ENCODE data around the gene CD99.
A peak's percentile ranks its signal among the peaks of the same experiment; 100 is the strongest.

CD99 gene

DNA sequence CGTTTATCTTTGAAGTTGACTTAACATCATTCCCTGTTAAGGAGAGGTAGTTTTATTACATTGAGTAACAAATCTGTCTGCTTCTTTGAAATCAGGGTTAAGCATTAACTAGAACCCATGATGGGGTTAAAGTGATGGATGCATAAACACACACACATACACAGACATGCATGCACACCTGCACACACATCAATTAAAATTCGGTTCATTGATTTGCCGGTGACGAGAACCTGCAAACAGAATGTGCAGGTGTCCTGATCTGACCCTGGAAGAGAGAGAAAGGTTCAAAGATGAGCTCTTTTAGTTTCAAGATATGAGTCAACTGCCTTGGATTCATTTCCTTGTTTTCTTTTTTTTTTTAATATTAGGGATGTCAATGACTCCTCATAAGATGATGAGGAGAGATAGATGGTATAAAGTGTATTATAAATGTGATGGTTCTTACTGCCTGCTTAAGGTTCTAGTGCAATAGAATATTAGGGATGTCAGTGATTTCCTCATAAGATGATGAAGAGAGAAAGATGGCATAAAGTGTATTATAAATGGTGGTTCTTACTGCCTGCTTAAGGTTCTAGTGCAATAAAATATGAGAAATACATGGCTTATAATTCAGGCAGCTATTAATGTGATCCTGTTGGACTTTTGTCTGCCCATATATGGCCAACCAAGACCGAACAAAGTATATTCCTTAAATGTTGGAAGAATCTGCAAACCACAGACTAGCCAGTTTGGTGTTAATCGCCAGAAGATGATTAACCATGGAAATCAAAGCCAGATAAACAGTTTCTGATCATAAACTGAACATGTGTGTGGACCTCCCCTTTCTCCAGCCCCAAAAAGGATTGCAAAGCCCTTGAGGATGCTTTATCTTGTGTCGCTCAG lies 14.1 kb upstream of the CD99 start:
- DNase-seq: no peak

DNA sequence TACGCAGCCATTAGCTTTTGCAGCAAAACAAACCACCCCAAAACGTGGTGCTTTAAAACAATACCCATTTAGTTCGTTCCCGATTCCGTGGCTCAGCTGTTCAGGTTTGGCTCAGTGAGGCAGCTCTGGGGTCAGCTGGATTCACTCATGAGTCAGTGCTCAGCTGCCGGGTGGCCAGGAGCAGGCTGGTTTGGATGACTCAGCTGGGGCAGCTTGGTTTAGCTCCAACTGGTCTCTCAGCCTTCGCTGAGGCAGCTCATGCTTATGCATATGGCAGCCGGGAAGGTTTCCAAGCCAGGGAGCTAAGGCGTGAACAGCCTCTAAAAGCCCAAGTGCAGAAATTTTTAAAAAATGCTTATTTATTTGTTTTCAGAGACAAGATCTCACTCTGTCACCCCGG lies 13.3 kb upstream of the CD99 start:
- no peak for DNase-seq

DNA sequence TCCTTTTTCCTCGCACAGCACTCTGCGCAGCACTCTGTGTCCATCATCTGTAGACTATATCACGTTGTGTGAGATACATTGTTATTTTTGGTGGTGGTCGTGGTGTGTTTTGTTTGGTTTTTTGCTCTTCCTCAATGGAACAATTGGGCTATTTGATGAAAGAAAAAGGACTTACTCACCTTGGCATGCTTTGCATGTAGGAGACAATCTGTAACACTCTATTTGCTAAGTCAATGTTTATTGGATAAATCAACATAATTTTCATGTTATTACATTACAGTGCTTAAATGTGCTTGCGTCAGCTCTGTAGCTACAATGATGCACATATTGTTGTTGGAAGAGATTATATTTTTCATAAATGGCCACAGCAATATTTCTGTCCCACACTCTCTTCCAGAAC lies 12.5 kb upstream of the CD99 start:
- no peak for DNase-seq

DNA sequence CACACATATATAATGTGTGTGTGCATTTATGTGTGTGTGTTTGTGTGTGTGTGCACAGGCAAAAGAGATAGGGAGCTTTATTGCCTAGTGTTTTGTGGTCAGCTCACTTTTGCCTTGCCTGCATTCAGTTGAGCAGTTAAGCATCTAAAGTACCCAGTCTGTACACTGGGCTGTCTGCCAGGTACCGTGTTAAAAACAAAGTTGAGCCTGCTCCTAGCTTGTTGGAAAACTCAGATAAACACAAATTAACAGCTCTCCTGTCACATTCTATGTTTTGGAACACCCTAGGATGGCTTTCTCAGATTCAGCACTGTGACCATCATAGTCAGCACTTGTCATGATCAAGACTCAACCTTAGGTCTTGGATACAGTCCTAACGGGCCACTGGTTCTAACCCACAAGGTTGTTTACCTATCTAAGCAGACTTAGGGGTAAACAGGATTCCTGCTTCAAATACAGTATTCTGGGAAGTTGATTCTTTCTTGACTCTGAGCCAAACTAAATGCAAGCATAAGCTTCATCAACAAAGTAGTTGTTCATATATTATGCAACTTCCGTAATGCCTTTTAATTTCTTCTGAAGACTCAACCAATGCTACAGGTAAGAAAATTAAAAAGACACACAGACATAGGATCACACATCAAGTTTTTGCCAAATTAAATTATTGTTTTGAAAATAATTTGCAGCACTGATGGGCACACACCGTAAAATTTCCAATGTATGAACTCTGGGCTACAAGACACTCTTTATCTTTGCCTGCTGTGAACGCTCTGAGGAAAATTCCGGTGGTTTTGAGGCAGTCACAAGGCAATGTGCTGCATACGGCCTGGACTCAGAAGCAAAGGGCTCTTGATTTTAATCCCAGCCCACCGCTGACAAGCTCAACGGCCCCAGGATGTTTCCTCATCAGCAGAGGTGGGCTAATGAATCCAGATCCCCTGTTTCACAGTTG lies 11.3 kb upstream of the CD99 start:
- DNase-seq: no peak

DNA sequence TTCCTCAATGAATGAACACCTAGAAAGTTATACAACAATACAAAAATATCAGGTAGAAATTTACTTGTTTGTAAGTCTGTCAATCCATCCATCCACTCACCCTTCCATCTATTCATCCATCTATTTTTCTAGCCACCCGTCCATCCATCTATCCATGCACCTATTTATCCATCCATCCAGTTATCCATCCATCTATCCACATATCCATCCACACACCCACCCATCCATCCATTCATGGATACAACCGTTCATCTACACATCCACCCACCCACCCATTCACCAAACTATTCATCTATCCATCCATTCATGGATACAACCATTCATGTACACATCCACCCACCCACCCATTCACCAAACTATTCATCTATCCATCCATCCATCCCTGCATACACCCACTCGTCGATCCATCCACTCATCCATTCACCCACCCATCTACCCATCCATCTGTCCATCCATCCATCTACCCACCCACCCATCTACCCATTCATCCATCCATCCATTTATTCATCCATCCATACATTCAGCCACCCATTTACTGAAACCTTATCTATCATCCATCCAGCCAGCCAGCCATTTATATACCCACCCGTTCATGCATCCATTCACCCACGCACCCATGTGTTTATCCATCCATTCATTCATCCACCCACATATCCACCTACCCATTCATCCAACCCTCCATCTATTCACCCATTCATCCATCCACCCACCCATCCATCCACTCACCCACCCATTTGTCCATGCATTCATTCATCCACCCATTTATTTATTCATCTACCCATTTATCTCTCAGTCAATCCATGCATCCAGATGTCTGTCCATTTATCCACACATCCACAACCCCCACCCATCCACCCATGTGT lies 10.4 kb upstream of the CD99 start:
- DNase-seq: no peak

DNA sequence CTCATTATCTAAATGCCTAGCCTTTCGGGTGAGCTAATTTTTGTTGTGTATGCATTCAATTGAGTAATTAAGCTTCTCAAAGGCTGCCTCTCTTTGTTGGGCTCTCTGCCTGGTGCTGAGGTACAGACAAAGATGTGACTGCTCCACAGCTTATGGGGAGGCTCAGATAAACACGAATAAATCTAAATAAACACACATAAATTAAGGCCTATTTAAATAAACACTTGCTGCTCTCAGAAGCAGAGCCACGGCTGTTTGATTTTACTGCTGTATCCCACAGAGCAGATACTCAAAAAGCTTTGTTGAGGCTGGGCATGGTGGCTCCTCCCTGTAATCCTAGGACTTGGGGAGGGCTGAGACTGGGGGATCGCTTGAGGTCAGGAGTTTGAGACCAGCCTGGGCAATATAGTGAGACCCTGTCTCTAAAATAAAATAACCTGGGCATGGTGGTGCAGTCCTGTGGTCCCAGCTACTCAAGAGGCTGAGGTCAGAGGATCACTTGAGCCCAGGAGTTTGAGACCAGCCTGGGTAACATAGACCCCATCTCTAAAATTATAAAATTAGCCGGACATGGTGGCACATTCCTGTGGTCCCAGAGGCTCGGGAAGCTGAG lies 8.4 kb upstream of the CD99 start:
- no peak for DNase-seq

DNA sequence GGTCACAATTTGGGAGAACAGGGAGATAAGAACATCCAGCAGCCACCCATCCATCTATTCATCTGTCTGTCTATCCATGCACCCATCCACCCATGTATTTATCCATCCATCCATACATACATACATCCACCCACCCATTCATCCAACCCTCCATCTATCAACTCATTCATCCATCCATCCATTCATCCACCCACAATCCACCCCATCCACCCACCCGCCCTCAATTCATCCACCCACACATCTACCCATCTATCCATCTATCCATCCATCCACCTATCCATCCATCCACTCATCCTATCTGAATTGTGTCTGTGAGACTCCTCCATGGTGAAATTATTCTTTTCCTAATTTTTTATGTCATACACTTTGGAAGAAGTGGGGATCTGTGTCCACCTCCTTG lies 6.8 kb upstream of the CD99 start:
- no peak for DNase-seq

DNA sequence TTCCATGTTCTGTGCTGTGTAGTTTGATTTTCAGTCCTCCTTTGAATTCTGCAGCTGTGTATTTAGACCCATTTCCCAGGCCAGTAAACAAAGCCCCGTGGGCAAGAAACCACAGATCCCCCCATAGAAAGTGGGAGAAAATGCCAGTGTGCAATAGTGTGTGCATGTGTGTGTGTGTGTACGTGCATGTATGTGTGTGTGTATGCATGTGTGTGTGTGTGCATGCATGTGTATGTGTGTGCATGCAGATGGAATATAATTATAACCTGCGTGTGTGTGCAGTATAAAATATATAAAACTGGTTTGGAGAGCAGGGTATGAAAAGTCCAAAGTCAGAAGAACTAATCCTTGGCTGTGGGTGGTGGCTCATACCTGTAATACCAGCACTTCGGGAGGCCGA lies 5.2 kb upstream of the CD99 start:
- DNase-seq: no peak

DNA sequence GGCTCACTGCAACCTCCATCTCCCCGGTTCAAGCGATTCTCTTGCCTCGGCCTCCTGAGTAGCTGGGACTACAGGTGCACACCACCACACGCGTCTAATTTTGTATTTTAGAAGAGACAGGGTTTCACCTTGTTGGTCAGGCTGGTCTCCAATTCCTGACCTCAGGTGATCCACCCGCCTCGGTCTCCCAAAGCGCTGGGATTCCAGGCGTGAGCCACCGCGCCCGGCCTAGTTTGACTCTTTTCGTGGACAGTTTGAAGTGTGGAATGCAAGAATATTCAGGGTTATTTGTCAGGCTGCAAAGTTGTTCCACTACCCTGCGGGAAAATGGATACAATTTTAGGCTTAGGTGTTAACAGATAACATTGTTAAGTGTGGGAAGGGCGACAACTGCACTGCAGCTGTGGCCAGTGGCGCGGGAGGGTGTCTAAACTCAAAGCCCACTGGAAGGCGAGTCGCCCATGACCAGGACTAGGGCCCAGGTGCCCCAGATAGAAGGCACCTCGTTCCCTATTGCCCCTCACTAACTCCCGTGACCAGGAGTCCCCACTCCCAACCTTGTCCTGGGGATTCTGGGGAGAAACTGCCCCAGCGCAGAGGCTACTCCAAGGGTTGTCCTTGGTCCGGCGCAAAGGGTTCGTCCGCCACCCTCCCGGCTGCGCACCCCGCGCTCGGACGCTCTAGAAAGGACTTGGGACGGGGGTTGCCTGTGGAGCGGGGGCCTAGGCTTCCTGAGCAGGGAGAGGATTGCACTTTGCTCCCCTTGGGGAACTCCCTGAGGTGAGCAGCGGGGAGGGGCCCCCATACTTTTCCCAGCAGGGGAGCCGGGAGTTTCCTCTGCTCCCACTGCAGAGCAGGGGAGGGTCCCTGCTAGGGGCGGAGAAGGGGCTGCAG lies 1.1 kb upstream of the CD99 start:
- no peak for DNase-seq

DNA sequence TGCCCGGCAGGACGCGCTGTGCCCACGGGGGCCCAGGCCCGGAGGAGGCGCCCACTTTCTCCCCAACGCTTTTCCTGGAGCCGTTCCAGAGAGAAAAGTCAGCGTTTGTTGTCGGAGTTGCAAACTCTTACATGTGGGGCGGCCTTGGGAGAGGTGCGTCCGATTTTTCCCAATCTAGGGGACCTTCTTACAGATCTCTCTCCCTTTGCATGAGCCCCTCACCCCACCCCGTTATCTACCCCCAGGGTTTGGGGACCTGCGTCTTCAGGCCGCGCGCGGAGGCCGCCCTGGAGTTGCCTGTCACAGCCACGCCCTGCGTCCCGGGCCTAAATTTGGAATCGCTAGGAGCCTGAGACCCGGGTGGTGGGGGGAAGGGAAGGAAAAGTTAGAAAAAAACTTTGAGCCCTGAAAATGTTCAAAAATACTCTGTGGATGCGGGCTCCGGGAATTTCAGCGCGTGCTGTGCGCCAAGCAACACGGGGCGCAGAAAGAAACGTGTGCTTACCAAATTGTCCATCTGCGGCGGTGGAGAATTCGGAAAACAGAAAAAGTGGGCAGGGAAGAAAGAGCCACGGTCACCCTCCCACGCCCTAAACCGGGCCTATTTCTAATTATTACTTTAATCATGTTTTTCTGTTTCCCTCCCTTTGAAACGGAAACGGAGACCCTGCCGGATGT lies 587 bp downstream of the CD99 start:
- DNase-seq: peak in 1 of 5 experiments; percentile 64

DNA sequence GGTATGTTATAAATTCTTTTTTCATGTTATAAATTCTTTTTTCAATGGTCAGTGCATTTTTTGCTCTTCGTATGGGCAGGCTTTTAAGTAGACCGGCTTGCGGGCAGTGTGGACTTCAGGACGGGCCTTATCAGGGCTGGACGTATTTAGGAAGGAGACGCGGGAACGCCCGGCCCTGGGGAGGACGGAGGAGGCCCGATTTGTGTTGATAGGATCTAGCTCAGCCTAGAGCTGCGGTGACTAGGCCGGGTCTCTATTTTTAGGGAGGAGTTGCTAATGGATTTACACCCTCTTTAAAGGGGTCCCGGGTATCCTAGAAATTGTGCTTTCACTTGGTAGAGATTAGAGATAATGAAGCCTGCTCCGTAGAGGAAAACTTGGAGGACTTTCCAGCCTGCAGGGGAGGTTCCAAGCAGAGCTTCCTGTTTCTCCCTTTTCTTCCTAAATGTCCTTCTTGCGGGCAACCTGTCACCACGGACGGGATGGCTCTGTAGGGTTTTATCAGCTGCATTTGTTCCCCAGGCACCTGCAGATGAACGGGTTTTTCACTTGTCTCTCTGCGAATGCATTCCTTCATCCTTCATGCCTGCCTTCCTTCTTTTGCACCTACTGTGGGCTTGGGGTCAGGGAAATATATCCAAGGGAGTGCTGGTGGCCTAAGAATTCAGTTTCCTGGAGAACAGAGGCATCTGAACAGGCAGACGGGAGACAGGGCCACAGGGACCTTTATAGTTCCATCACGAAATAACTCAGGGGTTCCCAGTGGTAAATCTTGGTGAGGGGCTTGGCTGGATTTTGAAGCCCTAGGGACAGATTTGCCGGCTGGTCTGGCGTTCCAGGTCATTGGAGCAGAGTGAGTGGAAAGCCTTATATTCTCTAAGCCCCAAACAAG lies 1.4 kb downstream of the CD99 start:
- peak in 1 of 5 experiments; percentile 59 for DNase-seq

DNA sequence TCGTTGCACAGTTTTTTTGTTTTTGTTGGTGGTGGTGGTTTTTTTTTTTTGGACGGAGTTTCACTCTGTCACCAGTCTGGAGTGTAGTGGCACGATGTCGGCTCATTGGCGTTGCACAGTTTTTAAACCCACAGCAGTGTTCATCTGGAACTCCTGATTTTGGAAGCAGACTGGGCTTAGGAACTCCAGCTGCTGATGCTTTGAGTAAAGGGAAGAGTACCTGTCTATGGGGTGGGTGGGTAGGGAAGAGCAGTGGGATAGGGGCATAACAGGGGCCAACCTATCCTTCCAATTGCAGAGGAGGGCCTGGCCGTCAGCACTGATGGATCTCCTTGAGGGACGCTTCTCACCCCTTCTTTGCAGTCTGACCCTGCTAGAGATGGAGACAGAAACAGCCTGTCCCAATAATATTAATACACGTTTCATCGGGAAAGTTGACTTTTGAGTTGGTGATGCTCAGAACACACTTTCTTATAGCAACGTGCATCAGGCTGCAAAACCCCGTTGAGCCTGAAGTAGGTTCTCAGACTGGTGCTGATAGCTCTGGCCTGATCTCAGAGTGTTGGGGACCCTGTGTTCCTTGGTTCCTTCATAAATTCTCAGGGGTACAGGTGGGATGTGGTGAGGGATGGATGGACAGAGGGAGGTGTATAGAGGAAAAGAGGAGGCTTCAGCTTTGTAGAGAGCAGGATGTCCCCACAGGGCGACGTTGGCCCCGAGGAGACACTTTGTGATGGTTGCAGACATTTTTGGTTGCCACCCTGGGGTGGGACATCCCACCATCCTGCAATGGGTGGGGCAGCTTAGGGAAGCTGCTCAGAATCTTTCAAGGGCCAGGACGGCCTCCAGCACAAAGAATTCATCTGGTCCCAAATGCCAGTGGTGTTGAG lies 2.3 kb downstream of the CD99 start:
- DNase-seq: peak in 1 of 5 experiments; percentile 72

DNA sequence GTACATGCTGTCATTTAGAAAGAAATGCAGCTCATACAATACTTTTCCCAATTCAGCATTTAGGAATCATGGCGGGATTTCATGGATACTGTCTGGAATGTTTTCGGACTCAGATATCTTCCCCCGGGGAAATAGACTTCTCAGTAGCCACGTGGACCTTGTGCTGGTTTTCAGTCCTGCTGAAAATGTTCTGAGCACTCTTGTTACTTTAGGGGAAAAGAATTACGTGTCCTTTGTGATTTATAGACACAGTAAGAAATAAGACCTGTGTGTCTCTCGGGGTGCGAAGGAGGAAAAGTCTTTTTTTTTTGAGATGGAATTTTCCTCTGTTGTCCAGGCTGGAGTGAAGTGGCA lies 3.8 kb downstream of the CD99 start:
- DNase-seq: no peak

DNA sequence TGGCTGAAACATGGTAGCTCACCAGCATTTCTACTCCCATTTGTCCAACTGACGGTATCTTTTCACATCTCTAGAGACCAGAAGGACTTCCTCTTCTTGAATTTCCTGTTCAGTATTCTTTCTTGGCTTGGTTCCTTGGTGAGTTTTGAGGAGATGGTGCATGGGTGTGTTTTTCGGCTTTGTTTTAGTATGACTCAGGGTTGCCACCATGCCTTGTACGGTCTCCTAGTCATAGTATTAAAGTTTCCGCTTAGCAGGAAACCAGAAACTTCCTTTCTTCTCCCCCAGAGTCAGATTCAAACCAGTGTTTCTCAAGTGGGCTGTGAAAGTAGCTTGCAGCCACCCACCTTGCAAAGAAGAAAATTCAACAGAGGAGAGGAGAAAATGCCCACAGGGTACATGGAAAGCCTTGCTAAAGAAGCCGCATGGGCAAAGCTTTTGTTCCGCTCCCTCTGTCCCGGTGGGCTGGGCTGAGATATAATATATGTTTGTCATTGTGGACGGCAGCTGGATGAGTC lies 5.7 kb downstream of the CD99 start:
- DNase-seq: peak in 4 of 5 experiments; percentile 21 to 94 (median 52)

DNA sequence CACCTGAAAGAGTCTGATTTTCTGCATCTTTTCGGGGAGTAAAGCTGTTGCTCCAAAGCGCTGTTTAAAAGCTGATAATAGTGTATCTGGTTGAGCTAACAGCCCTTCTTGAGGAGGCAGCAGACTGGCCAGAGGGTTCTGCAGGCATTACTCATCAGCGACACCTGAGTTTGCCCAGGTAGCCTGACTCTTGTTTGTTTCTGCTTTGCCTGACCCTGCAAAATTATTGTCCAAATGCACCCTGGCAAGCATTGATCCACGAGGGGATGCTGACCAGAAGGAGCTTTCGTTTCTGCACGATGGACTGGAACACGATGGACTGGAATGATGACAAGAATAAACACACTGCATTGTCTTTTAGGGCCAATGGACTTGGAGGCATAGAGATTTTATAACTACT lies 6.2 kb downstream of the CD99 start:
- no peak for DNase-seq

DNA sequence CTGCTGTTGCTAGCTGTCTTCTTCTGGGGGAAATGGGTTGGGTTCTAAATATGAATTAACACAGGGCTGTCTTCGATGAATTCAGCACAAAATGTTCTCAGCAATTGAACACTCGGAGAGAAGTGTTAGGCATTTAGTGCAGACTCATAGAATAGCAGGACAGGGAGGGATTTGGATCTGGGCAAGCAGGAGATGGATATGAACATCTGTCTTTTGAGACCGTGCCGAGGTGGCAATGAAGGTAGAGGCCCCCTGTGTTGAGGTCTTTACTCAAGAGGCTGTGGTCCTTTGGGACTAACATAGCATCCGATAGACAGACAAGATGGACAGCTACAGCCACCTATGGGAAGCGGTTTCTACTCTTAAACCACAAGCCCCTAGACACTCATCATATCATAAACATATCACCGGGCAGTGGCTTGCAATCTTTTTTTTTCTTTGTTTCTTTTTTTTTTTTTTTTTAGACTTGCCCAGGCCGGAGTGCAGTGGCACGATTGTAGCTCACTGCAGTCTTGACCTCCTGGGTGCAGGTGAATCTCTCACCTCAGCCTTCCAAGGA lies 6.7 kb downstream of the CD99 start:
- DNase-seq: peak in 1 of 5 experiments; percentile 67

DNA sequence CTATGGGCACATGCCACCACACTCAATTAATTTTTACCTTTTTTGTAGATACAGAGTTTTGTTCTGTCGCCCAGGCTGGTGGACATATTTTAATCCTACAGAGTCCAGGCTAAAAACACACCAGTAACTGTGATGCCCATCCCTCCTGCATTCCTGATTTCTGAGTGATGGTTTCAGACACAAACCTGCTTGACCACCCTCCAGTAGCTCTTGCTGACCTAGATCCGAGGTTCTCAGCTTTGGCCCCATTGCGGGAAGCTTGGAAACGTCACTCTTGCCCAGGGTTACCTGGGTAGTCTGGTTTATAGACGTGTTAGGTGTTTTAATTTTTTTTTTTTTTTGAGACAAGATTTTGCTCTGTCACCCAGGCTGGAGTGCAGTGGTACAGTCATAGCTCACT lies 7.5 kb downstream of the CD99 start:
- DNase-seq: no peak

DNA sequence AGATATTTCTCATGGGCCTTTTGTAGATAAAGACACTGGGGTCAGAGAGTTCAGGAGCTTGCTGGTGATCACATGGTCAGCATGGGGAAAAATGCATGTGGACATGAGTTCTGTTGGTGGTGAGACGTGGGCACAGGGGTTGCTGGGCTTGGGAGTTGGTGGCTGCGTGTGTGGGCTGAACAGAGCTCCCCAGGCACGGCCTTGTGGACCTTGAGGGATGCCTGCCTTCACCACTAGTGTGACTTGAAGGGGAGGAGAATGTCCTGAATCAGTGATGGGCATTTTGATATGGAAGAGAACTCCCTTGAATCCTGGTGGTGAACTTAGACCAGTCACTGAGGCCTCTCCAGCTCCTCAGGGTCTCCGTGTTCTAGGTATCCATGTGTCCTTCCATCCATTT lies 8.9 kb downstream of the CD99 start:
- no peak for DNase-seq
